ENCODE data around the gene MAN1A1.

The MAN1A1 gene

DNA sequence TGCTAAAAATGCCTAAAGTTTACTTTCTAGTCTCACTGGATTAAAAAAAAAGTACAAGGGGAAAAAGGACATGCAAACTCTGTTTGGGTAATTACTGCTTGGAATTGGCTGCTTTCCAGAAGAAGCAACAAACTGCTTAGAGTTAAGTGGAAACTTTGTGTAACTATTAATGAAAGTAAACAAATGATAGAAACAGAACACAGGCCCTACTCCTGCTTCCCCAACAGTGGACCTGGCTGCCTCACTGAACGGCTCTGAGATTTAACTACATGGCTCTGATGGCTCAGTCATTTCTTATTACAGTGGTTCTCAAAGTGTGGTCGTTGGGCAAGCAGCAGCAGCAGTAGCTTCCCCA is 108.5 kb downstream of the MAN1A1 start:
- Histone ChIP-seq H3K9me2 (replicated peaks; ENCODE audit: low read depth, low read length) (no peaks in the 10 kb centered on the region), H2AFZ (ENCODE audit: low read length) (no peak overlapping the region), H3F3A (ENCODE audit: low read depth) (no peaks in the 10 kb centered on the region), H3K9ac (ENCODE audit: low read depth, low read length, poor library complexity, severe bottlenecking) (no peak overlapping the region), H3K9me3 (ENCODE audit: insufficient read depth, low read depth, low read length) (no peaks in the 10 kb centered on the region), H3K4me1 (ENCODE audit: insufficient read depth, low read length, poor library complexity, severe bottlenecking) (no peaks in the 10 kb centered on the region), H3K4me3 (ENCODE audit: low read length, poor library complexity, severe bottlenecking) (no peak overlapping the region), H3K36me3 (ENCODE audit: insufficient read depth, low read length) (peaks cover 2% of the 10 kb centered on the region; the same call in 1 of the 2 replicates), H4K20me1 (ENCODE audit: insufficient read depth, low read length, poor library complexity, severe bottlenecking) (no peaks in the 10 kb centered on the region), H3K27me3 (ENCODE audit: insufficient read depth, low read length, poor library complexity, severe bottlenecking) (no peaks in the 10 kb centered on the region), H3K79me2 (ENCODE audit: insufficient read depth, low read length) (no peaks in the 10 kb centered on the region), H3K4me2 (ENCODE audit: low read depth, low read length, poor library complexity, severe bottlenecking) (no peak overlapping the region)
- no peak for TF ChIP-seq CTCF (conservative IDR thresholded peaks at IDR 0.05; ENCODE audit: low read length)

- Histone ChIP-seq H3K79me2 (ENCODE audit: insufficient read depth, low read length) (no peaks in the 10 kb centered on the region), H3K36me3 (ENCODE audit: insufficient read depth, low read length) (peaks cover 3% of the 10 kb centered on the region; the same call in 1 of the 2 replicates), H3K9me3 (ENCODE audit: insufficient read depth, low read depth, low read length) (no peaks in the 10 kb centered on the region), H3K9ac (ENCODE audit: low read depth, low read length, poor library complexity, severe bottlenecking) (no peak overlapping the region), H4K20me1 (ENCODE audit: insufficient read depth, low read length, poor library complexity, severe bottlenecking) (no peaks in the 10 kb centered on the region), H3K4me1 (ENCODE audit: insufficient read depth, low read length, poor library complexity, severe bottlenecking) (no peaks in the 10 kb centered on the region), H3K9me2 (replicated peaks; ENCODE audit: low read depth, low read length) (no peaks in the 10 kb centered on the region), H3K4me2 (ENCODE audit: low read depth, low read length, poor library complexity, severe bottlenecking) (no peak overlapping the region), H3K27me3 (ENCODE audit: insufficient read depth, low read length, poor library complexity, severe bottlenecking) (no peaks in the 10 kb centered on the region), H2AFZ (ENCODE audit: low read length) (no peak overlapping the region), H3K4me3 (ENCODE audit: low read length, poor library complexity, severe bottlenecking) (no peak overlapping the region), H3F3A (ENCODE audit: low read depth) (no peaks in the 10 kb centered on the region)
- TF ChIP-seq CTCF (conservative IDR thresholded peaks at IDR 0.05; ENCODE audit: low read length) = no peak
- TF ChIP-seq EZH2phosphoT487 (IDR thresholded peaks at IDR 0.05; ENCODE audit: borderline replicate concordance) = no peak
These were observed 109.1 kb downstream of the MAN1A1 start for GRCh38 chr6:119240257-119241110.

DNA sequence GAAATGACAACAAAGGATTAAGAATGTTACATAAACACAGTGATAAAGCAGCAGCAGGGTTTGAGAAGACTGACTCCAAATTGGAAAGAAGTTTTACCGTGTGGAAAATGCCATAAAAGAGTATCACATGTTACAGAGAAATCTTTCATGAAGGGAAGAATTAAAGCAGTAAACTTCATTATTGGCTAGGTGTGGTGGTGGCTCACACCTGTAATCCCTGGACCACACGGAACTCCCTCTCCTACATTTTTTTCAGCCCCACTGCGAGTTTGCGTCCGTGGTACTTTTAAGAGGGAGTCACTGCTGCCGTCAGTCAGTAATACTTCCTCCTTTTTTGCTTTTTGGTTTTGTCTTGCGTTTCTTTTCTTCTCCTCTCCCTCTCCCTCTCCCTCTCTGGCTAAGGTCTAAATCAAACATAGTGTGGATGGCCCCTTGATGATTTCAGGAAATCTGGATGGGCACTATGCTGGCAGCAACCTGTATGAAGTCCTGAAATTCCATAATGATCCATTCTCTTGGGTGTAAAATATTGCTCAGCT is 112.3 kb downstream of the MAN1A1 start:
- no peak for TF ChIP-seq CTCF (conservative IDR thresholded peaks at IDR 0.05; ENCODE audit: low read length)
- TF ChIP-seq EZH2phosphoT487 (IDR thresholded peaks at IDR 0.05; ENCODE audit: borderline replicate concordance) = no peak
- H3K79me2 ChIP-seq (ENCODE audit: insufficient read depth, low read length) = no peaks in the 10 kb centered on the region
- no peaks in the 10 kb centered on the region for H3F3A ChIP-seq (ENCODE audit: low read depth)
- H2AFZ ChIP-seq (ENCODE audit: low read length) = no peak overlapping the region
- H3K9ac ChIP-seq (ENCODE audit: low read depth, low read length, poor library complexity, severe bottlenecking) = no peak overlapping the region
- no peaks in the 10 kb centered on the region for H3K9me3 ChIP-seq (ENCODE audit: insufficient read depth, low read depth, low read length)
- no peaks in the 10 kb centered on the region for H3K27me3 ChIP-seq (ENCODE audit: insufficient read depth, low read length, poor library complexity, severe bottlenecking)
- no peaks in the 10 kb centered on the region for H3K4me1 ChIP-seq (ENCODE audit: insufficient read depth, low read length, poor library complexity, severe bottlenecking)
- H3K36me3 ChIP-seq (ENCODE audit: insufficient read depth, low read length) = peaks cover 11% of the 10 kb centered on the region; the same call in 1 of the 2 replicates
- H3K4me2 ChIP-seq (ENCODE audit: low read depth, low read length, poor library complexity, severe bottlenecking) = no peak overlapping the region
- H4K20me1 ChIP-seq (ENCODE audit: insufficient read depth, low read length, poor library complexity, severe bottlenecking) = no peaks in the 10 kb centered on the region
- H3K4me3 ChIP-seq (ENCODE audit: low read length, poor library complexity, severe bottlenecking) = no peak overlapping the region
- no peaks in the 10 kb centered on the region for H3K9me2 ChIP-seq (replicated peaks; ENCODE audit: low read depth, low read length)

All from Loucy (cell line).